Kidney epithelial cell (primary cell): ENCODE data around the gene TMA16. TPM values are rescaled to one million over a fixed set of nuclear protein-coding genes. Genes with fewer than 3 reads are reported as not detected.

ENCODE experiments used
- DNase-seq: peaks from one replicate; pipeline ENCODE4 v3.0.0-alpha.2; 2010; ENCODE audit warnings: low read depth
- H3K27me3 ChIP-seq: 2 replicates; pipeline ENCODE4 v1.6.0; 2011; ENCODE audit warnings: low read length; ENCODE audit not compliant: control insufficient read depth, insufficient read depth
- H3K36me3 ChIP-seq: 2 replicates; pipeline ENCODE4 v1.5.1; 2011; ENCODE audit warnings: low read length; ENCODE audit not compliant: control insufficient read depth, insufficient read depth
- H3K4me3 ChIP-seq: 2 replicates; pipeline ENCODE4 v1.5.1; 2011; ENCODE audit warnings: low read depth, mild to moderate bottlenecking, control low read depth, low read length
- CTCF ChIP-seq: IDR thresholded peaks from 2 replicates; pipeline ENCODE4 v1.5.1; 2011; ENCODE audit warnings: mild to moderate bottlenecking, moderate library complexity, low read length, control low read depth, inconsistent platforms; ENCODE audit not compliant: insufficient read depth, poor library complexity, severe bottlenecking
- total RNA-seq: library from RNA; depleted of rRNA; stranded (reverse); fragments of >200 nt; gene quantifications from 2 replicates; pipeline ENCODE4 v1.2.3, GENCODE V29; 2015

The TMA16 gene
- total RNA-seq, 1 donor from 2014 or later, result 30.7 TPM

- no peaks in the 10 kb centered on the region for H3K27me3 ChIP-seq
- DNase-seq, result no peak
- H3K4me3 ChIP-seq, result no peak overlapping the region
- no peaks in the 10 kb centered on the region for H3K36me3 ChIP-seq
- no peak for TF ChIP-seq CTCF
These were observed 56.4 kb downstream of the TMA16 start for GRCh38 chr4:163550869-163551267.

GRCh38 chr4:163553146-163553545 is 58.7 kb downstream of the TMA16 start:
- no peaks in the 10 kb centered on the region for H3K36me3 ChIP-seq
- H3K4me3 ChIP-seq, result no peak overlapping the region
- TF ChIP-seq CTCF, result no peak
- no peak for DNase-seq
- no peaks in the 10 kb centered on the region for H3K27me3 ChIP-seq

- Histone ChIP-seq H3K36me3 (no peaks in the 10 kb centered on the region), H3K27me3 (no peaks in the 10 kb centered on the region), H3K4me3 (no peak overlapping the region)
- TF ChIP-seq CTCF, result peak; percentile 44
- DNase-seq, result no peak
These were observed 60.5 kb downstream of the TMA16 start for GRCh38 chr4:163554870-163555465.

- no peak for TF ChIP-seq CTCF
- no peak for DNase-seq
- no peaks in the 10 kb centered on the region for H3K27me3 ChIP-seq
- H3K4me3 ChIP-seq, result no peak overlapping the region
- H3K36me3 ChIP-seq, result no peaks in the 10 kb centered on the region
These were observed 61.7 kb downstream of the TMA16 start for GRCh38 chr4:163556177-163556576.

- H3K27me3 ChIP-seq, result no peaks in the 10 kb centered on the region
- TF ChIP-seq CTCF, result no peak
- no peak overlapping the region for H3K4me3 ChIP-seq
- DNase-seq, result no peak
- no peaks in the 10 kb centered on the region for H3K36me3 ChIP-seq
These were observed 62.3 kb downstream of the TMA16 start for GRCh38 chr4:163556650-163557391.
